ENCODE measurements around the gene CPN1. TPM values are rescaled to one million over a fixed set of nuclear protein-coding genes. Genes with fewer than 3 reads are reported as not detected.

CPN1 gene
- total RNA-seq, 1 experiment from 2014 or later: 0.12 TPM

GRCh38 chr10:100036850-100037249, 44.8 kb downstream of the CPN1 start:
- Histone ChIP-seq H3K9me2 (ENCODE audit: insufficient read depth) (no peaks in the 10 kb centered on the region), H3K27ac (ENCODE audit: low read depth, low read length) (no peak overlapping the region), H4K20me1 (ENCODE audit: insufficient read depth) (no peaks in the 10 kb centered on the region), H3K4me2 (ENCODE audit: low read length) (no peak overlapping the region), H3K79me2 (ENCODE audit: insufficient read depth, low read length) (no peaks in the 10 kb centered on the region), H3K4me1 (ENCODE audit: control insufficient read depth in 1 of 2, insufficient read depth in 2 of 2, low read length in 2 of 2) (peaks cover 16 to 28% of the 10 kb centered on the region in 2 experiments), H3K36me3 (ENCODE audit: control insufficient read depth in 1 of 2, insufficient read depth in 2 of 2, low read length in 2 of 2) (no peaks in the 10 kb centered on the region), H3K9me3 (ENCODE audit: control insufficient read depth in 1 of 2, insufficient read depth in 1 of 2, low read depth in 1 of 2, low read length in 2 of 2) (no peaks in the 10 kb centered on the region), H3K27me3 (ENCODE audit: insufficient read depth, low read length) (no peaks in the 10 kb centered on the region), H3K4me3 (replicated peaks in 1 of 2; ENCODE audit: low read depth in 1 of 2, low read length in 2 of 2) (no peak overlapping the region), H2AFZ (ENCODE audit: low read depth, low read length, poor library complexity, severe bottlenecking) (no peak overlapping the region), H3K9ac (ENCODE audit: low read length) (no peak overlapping the region)
- ChIA-PET RAD21 (ENCODE audit: low non-redundant PET in 1 of 2, low total read pairs in 2 of 2, uncharacterized antibody in 2 of 2, unreplicated experiment in 2 of 2) (no interaction called here), POLR2A (no interaction called here), CTCF (interaction anchor here (2.0 kb wide), 1 partner anchor 9 kb away, joined by 7 read pairs; no protein-coding TSS in a partner anchor)
- DNase-seq (ENCODE audit: low read depth, low spot score) (no peak), ATAC-seq (no peak)
- intact Hi-C loops (cut with micrococcal nuclease): no loop called here
- TF ChIP-seq POLR2A (IDR thresholded peaks at IDR 0.05; ENCODE audit: borderline replicate concordance, extremely low read depth, insufficient read depth, insufficient read length) (no peak), EZH2phosphoT487 (IDR thresholded peaks at IDR 0.05; ENCODE audit: borderline replicate concordance) (no peak), JUND (IDR thresholded peaks at IDR 0.05) (no peak), ELF1 (IDR thresholded peaks at IDR 0.05; ENCODE audit: borderline replicate concordance, low read depth) (no peak), SRF (IDR thresholded peaks at IDR 0.05; ENCODE audit: low read depth) (no peak), SP1 (IDR thresholded peaks at IDR 0.05; ENCODE audit: low read depth) (no peak), EGR1 (IDR thresholded peaks at IDR 0.05; ENCODE audit: low read depth) (no peak), MAX (IDR thresholded peaks at IDR 0.05) (no peak), SIN3A (IDR thresholded peaks at IDR 0.05; ENCODE audit: low read depth) (no peak), FOSL1 (IDR thresholded peaks at IDR 0.05; ENCODE audit: low read depth) (no peak), YY1 (IDR thresholded peaks at IDR 0.05; ENCODE audit: extremely low read depth, insufficient replicate concordance, low read depth, low read length) (no peak), POLR2AphosphoS5 (IDR thresholded peaks at IDR 0.05; ENCODE audit: low read depth, low read length) (no peak), CEBPB (IDR thresholded peaks at IDR 0.05; ENCODE audit: low read depth) (no peak), ZNF274 (IDR thresholded peaks at IDR 0.05; ENCODE audit: low read depth, low read length) (no peak), RAD21 (IDR thresholded peaks at IDR 0.05; ENCODE audit: low read depth) (no peak), ZFX (IDR thresholded peaks at IDR 0.05) (no peak)
- TF ChIP-seq, protein P1, sequence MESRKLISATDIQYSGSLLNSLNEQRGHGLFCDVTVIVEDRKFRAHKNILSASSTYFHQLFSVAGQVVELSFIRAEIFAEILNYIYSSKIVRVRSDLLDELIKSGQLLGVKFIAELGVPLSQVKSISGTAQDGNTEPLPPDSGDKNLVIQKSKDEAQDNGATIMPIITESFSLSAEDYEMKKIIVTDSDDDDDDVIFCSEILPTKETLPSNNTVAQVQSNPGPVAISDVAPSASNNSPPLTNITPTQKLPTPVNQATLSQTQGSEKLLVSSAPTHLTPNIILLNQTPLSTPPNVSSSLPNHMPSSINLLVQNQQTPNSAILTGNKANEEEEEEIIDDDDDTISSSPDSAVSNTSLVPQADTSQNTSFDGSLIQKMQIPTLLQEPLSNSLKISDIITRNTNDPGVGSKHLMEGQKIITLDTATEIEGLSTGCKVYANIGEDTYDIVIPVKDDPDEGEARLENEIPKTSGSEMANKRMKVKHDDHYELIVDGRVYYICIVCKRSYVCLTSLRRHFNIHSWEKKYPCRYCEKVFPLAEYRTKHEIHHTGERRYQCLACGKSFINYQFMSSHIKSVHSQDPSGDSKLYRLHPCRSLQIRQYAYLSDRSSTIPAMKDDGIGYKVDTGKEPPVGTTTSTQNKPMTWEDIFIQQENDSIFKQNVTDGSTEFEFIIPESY (IDR thresholded peaks at IDR 0.05; ENCODE audit: extremely low read depth, insufficient replicate concordance, low read length): no peak
- BruUV-seq (replicated peaks): no TSS peak
